ENCODE measurements around the gene GALNT9. TPM values are rescaled to one million over a fixed set of nuclear protein-coding genes. Genes with fewer than 3 reads are reported as not detected.

Gene GALNT9
- total RNA-seq, 1 experiment from 2014 or later: 2.6 TPM

DNA sequence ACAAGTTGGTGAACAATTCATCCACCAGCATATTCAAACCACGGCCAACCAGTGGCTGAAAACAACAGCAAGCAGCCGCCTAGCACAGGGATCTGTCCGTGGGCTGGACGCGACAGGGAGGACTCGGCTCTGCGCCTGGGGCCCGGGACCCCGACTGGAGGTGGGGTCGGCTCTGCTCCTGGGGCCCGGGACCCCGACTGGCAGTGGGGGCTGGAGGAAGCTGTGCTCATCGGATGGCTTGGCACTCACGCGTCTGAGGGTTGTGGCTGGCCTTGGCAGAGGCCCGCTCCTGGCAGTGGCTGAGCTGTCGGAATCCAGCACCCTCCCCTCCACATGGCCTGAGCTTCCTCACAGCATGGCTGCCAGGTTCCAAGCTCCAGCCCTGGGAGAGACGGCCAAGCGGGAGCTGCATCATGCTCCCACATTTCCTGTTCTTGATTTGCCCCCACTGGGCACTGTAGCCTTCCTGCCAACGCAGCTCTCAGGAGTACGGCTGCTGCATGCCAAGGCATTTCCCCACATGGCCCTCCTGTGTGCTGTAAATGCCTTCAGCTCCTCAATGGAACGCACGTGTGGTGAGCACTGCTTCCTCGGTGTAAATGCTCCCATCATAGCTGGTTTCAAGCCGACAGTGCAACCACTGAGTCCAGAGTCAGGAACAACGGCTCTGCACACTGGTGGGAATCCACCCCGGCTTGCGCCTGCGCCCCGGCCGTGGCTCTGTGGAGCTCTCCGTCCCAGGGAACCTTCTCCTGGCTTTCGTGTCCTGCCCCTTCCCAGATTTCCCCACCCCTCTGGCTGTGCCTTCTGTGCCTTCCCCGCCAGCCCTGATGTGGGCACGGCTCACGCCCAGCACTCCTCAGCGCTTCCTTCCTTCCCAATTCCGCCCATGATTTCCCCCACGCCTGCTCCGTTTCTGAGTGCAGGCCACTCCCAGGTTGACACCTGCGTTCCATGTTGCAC is 7.3 kb upstream of the GALNT9 start (continued):
- TF ChIP-seq, protein P1, sequence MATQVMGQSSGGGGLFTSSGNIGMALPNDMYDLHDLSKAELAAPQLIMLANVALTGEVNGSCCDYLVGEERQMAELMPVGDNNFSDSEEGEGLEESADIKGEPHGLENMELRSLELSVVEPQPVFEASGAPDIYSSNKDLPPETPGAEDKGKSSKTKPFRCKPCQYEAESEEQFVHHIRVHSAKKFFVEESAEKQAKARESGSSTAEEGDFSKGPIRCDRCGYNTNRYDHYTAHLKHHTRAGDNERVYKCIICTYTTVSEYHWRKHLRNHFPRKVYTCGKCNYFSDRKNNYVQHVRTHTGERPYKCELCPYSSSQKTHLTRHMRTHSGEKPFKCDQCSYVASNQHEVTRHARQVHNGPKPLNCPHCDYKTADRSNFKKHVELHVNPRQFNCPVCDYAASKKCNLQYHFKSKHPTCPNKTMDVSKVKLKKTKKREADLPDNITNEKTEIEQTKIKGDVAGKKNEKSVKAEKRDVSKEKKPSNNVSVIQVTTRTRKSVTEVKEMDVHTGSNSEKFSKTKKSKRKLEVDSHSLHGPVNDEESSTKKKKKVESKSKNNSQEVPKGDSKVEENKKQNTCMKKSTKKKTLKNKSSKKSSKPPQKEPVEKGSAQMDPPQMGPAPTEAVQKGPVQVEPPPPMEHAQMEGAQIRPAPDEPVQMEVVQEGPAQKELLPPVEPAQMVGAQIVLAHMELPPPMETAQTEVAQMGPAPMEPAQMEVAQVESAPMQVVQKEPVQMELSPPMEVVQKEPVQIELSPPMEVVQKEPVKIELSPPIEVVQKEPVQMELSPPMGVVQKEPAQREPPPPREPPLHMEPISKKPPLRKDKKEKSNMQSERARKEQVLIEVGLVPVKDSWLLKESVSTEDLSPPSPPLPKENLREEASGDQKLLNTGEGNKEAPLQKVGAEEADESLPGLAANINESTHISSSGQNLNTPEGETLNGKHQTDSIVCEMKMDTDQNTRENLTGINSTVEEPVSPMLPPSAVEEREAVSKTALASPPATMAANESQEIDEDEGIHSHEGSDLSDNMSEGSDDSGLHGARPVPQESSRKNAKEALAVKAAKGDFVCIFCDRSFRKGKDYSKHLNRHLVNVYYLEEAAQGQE (IDR thresholded peaks at IDR 0.05; ENCODE audit: low read depth): no peak
- no peak for TF ChIP-seq RAD21 (IDR thresholded peaks at IDR 0.05; ENCODE audit: low read depth)
- no peak for TF ChIP-seq CEBPB (IDR thresholded peaks at IDR 0.05; ENCODE audit: low read depth)
- no peak for TF ChIP-seq EZH2phosphoT487 (IDR thresholded peaks at IDR 0.05; ENCODE audit: borderline replicate concordance)
- TF ChIP-seq ZNF274 (IDR thresholded peaks at IDR 0.05; ENCODE audit: low read depth, low read length): no peak
- no peak for TF ChIP-seq SP1 (IDR thresholded peaks at IDR 0.05; ENCODE audit: low read depth)
- no peak for TF ChIP-seq POLR2AphosphoS5 (IDR thresholded peaks at IDR 0.05; ENCODE audit: low read depth, low read length)
- TF ChIP-seq FOSL1 (IDR thresholded peaks at IDR 0.05; ENCODE audit: low read depth): no peak
- TF ChIP-seq SIN3A (IDR thresholded peaks at IDR 0.05; ENCODE audit: low read depth): no peak
- TF ChIP-seq EZH2 (IDR thresholded peaks at IDR 0.05): no peak
- TF ChIP-seq, protein P2, sequence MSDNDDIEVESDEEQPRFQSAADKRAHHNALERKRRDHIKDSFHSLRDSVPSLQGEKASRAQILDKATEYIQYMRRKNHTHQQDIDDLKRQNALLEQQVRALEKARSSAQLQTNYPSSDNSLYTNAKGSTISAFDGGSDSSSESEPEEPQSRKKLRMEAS (IDR thresholded peaks at IDR 0.05): no peak

All from HCT116 (cell line).